IMR-90 (cell line): ENCODE measurements around the gene TCEAL5. TPM values are rescaled to one million over a fixed set of nuclear protein-coding genes. Genes with fewer than 3 reads are reported as not detected.
"Not testable (repeated sequence)": the region's sequence is repeated elsewhere in the genome, so short reads cannot be mapped to it uniquely, and the experiment has no call there.

Experiments used
- ATAC-seq: fragments of 200-7000 bp; cut with Tn5 transposase; 2 replicates; pipeline ENCODE4 v1.9.1; 2020; ENCODE audit warnings: low read depth, mild to moderate bottlenecking, moderate library complexity
- BruUV-seq: library from RNA; stranded (reverse); fragments of 400-500 nt; replicated peaks from 2 replicates; lab custom pipeline; 2021; lab: Mats Ljungman, UMichigan
- CTCF ChIA-PET: fragments of 300-600 bp; formaldehyde crosslinking; extraction: SDS; loops from one replicate; lab custom pipeline; 2021; ENCODE audit warnings: antibody characterized with exemption; lab: Yijun Ruan, JAX
- POLR2A ChIA-PET: fragments of 300-600 bp; sonication (Branson Sonifier 250); formaldehyde crosslinking; loops from one replicate; lab custom pipeline; 2022; ENCODE audit warnings: antibody characterized with exemption; ENCODE audit not compliant: unreplicated experiment; lab: Charles Lee
- DNase-seq: peaks from one replicate; pipeline ENCODE4 v3.0.0; 2013
- H2AFZ ChIP-seq: replicated peaks from 2 replicates; pipeline ENCODE3; 2013; ENCODE audit warnings: low read length, mild to moderate bottlenecking; ENCODE audit not compliant: poor library complexity
- H2AK5ac ChIP-seq: 2 replicates; pipeline ENCODE4 v1.6.1; 2013; ENCODE audit warnings: low read depth, low read length, inconsistent platforms
- H2AK9ac ChIP-seq: replicated peaks from 2 replicates; pipeline ENCODE3; 2013; ENCODE audit warnings: mild to moderate bottlenecking, low read depth, low read length, moderate library complexity; ENCODE audit not compliant: poor library complexity
- H2BK120ac ChIP-seq: 2 replicates; pipeline ENCODE4 v1.6.1; 2013; ENCODE audit warnings: low read depth, low read length, inconsistent platforms
- H2BK15ac ChIP-seq: 3 replicates; pipeline ENCODE4 v1.6.1; 2013; ENCODE audit warnings: low read depth, low read length, inconsistent platforms
- H2BK20ac ChIP-seq: 2 replicates; pipeline ENCODE4 v1.6.1; 2013; ENCODE audit warnings: low read depth, mild to moderate bottlenecking, inconsistent platforms, low read length, moderate library complexity
- H2BK5ac ChIP-seq: 2 replicates; pipeline ENCODE4 v1.6.1; 2013; ENCODE audit warnings: mild to moderate bottlenecking, low read depth, low read length, inconsistent platforms; ENCODE audit not compliant: poor library complexity, severe bottlenecking
- H3K14ac ChIP-seq: replicated peaks from 2 replicates; pipeline ENCODE4 v1.6.1; 2013; ENCODE audit warnings: low read depth, low read length, inconsistent platforms
- H3K18ac ChIP-seq: 2 replicates; pipeline ENCODE4 v1.6.1; 2013; ENCODE audit warnings: low read depth, low read length, control low read depth
- H3K23ac ChIP-seq: 2 replicates; pipeline ENCODE4 v1.6.1; 2013; ENCODE audit warnings: low read depth, low read length, inconsistent platforms
- H3K27ac ChIP-seq: 2 replicates; pipeline ENCODE4 v1.5.1; 2013; ENCODE audit warnings: mild to moderate bottlenecking, control low read depth, low read length; ENCODE audit not compliant: insufficient read depth
- H3K27me3 ChIP-seq: 2 replicates; pipeline ENCODE4 v1.6.1; 2013; ENCODE audit warnings: low read length; ENCODE audit not compliant: control insufficient read depth, insufficient read depth
- H3K36me3 ChIP-seq: 2 replicates; pipeline ENCODE4 v1.6.1; 2013; ENCODE audit warnings: low read length, mixed read lengths; ENCODE audit not compliant: control insufficient read depth, insufficient read depth
- H3K4ac ChIP-seq: 2 replicates; pipeline ENCODE4 v1.6.1; 2013; ENCODE audit warnings: low read depth, low read length, inconsistent platforms
- H3K4me1 ChIP-seq: 2 replicates; pipeline ENCODE4 v1.6.1; 2013; ENCODE audit warnings: low read length, mixed read lengths; ENCODE audit not compliant: control insufficient read depth, insufficient read depth
- H3K4me2 ChIP-seq: 2 replicates; pipeline ENCODE4 v1.6.1; 2013; ENCODE audit warnings: low read depth, mild to moderate bottlenecking, control low read depth, low read length, moderate library complexity
- H3K4me3 ChIP-seq: 2 replicates; pipeline ENCODE4 v1.5.1; 2013; ENCODE audit warnings: low read depth, mild to moderate bottlenecking, control low read depth, low read length, moderate library complexity; ENCODE audit not compliant: insufficient read depth
- H3K56ac ChIP-seq: 2 replicates; pipeline ENCODE4 v1.6.1; 2013; ENCODE audit warnings: low read length, inconsistent platforms; ENCODE audit not compliant: insufficient read depth; ENCODE audit errors: extremely low read depth
- H3K79me1 ChIP-seq, 2 experiments: 2 replicates each; pipeline ENCODE4 v1.6.1; 2013; ENCODE audit warnings: low read length in 2 of 2, inconsistent platforms in 1 of 2, low read depth in 1 of 2
- H3K9ac ChIP-seq: 2 replicates; pipeline ENCODE4 v1.6.1; 2013; ENCODE audit warnings: low read depth, low read length, control low read depth
- H3K9me1 ChIP-seq: 2 replicates; pipeline ENCODE4 v1.6.1; 2013; ENCODE audit warnings: low read length, inconsistent platforms; ENCODE audit not compliant: insufficient read depth
- H3K9me3 ChIP-seq: 2 replicates; pipeline ENCODE4 v1.6.1; 2013; ENCODE audit warnings: low read length; ENCODE audit not compliant: control insufficient read depth, insufficient read depth
- H4K20me1 ChIP-seq: 2 replicates; pipeline ENCODE4 v1.6.1; 2013; ENCODE audit warnings: low read length, inconsistent platforms; ENCODE audit not compliant: insufficient read depth
- H4K5ac ChIP-seq: 2 replicates; pipeline ENCODE4 v1.6.1; 2013; ENCODE audit warnings: mild to moderate bottlenecking, low read depth, low read length, control low read depth
- H4K8ac ChIP-seq, 2 experiments: 2 replicates each; pipeline ENCODE4 v1.6.1; 2013; ENCODE audit warnings: low read depth in 2 of 2, low read length in 2 of 2, control low read depth in 1 of 2, inconsistent platforms in 1 of 2
- H4K91ac ChIP-seq: 2 replicates; pipeline ENCODE4 v1.6.1; 2013; ENCODE audit warnings: low read depth, low read length, inconsistent platforms; ENCODE audit not compliant: insufficient read depth
- BHLHE40 ChIP-seq: fragments of 150-350 bp; IDR thresholded peaks from 2 replicates; pipeline ENCODE4 v1.6.1; 2016; ENCODE audit warnings: mild to moderate bottlenecking, low read depth, low read length
- NFE2L2 ChIP-seq: fragments of 150-350 bp; IDR thresholded peaks from 2 replicates; pipeline ENCODE4 v1.6.1; 2016; ENCODE audit warnings: low read depth, mild to moderate bottlenecking, low read length
- SMC3 ChIP-seq: fragments of 150-350 bp; IDR thresholded peaks from 2 replicates; pipeline ENCODE4 v1.6.1; 2016; ENCODE audit warnings: low read depth, mild to moderate bottlenecking, antibody characterized with exemption, low read length, moderate library complexity
- WGBS, 2 experiments: methylation state at CpG; one replicate each; pipeline versions ENCODE4 v1.1.5 to v1.1.7; 2013; ENCODE audit warnings: missing lambda C conversion rate in 2 of 2; ENCODE audit not compliant: insufficient read length in 1 of 2; ENCODE audit errors: extremely low coverage in 2 of 2; 5-methylcytosine and 5-hydroxymethylcytosine counted together
- dilution Hi-C: fragments of 300-500 bp; cut with HindIII; formaldehyde crosslinking; loops from one replicate; pipeline ENCODE4 v1.14.3; 2018; ENCODE audit warnings: low sequenced_read_pairs; ENCODE audit not compliant: unreplicated experiment
- in situ Hi-C: fragments of 300-500 bp; cut with MboI; formaldehyde crosslinking; loops from 3 replicates; pipeline ENCODE4 v1.14.3; 2019; ENCODE audit warnings: low sequenced_read_pairs, inconsistent platforms, mixed read lengths
- intact Hi-C: fragments of 100-400 bp; cut with micrococcal nuclease; formaldehyde crosslinking; loops from 2 replicates; pipeline ENCODE4 v1.10.0; 2022
- polyA plus RNA-seq, 3 experiments: library from polyadenylated mRNA; depleted of rRNA; stranded (reverse); fragments of >200 nt; gene quantifications; 2 replicates each; pipeline ENCODE4 v1.2.3, GENCODE V29; 2012; ENCODE audit warnings: low replicate concordance in 1 of 3
- total RNA-seq: library from RNA; depleted of rRNA; stranded (reverse); fragments of >200 nt; gene quantifications from 2 replicates; pipeline ENCODE4 v1.2.3, GENCODE V29; 2012

TCEAL5 gene
- total and polyA plus RNA-seq, 2 of the 4 experiments (the other 2 are of a cell fraction) = not detected

GRCh38 chrX:103236296-103236695 lies 40.3 kb downstream of the TCEAL5 start:
- Histone ChIP-seq H2BK5ac (no peak overlapping the region), H3K36me3 (no peaks in the 10 kb centered on the region), H2AK5ac (no peak overlapping the region), H3K56ac (no peak overlapping the region), H2AK9ac (no peak overlapping the region), H3K23ac (no peak overlapping the region), H2AFZ (no peak overlapping the region), H3K27me3 (peaks cover 7% of the 10 kb centered on the region), H3K4me1 (no peaks in the 10 kb centered on the region), H3K18ac (no peak overlapping the region), H2BK20ac (no peak overlapping the region), H3K9me3 (no peaks in the 10 kb centered on the region), H2BK120ac (no peak overlapping the region), H2BK15ac (no peak overlapping the region), H4K20me1 (no peaks in the 10 kb centered on the region), H3K4ac (no peak overlapping the region), H3K14ac (no peak overlapping the region), H3K4me3 (no peak overlapping the region), H4K5ac (no peak overlapping the region), H3K9ac (no peak overlapping the region), H3K79me1 (no peaks in the 10 kb centered on the region), H4K91ac (no peak overlapping the region), H4K8ac (no peak overlapping the region), H3K9me1 (no peaks in the 10 kb centered on the region), H3K4me2 (no peak overlapping the region), H3K27ac (no peak overlapping the region)
- no TSS peak for BruUV-seq
- WGBS, 2 experiments = no CpG with 5 or more reads among the region's 1 CpG
- in situ Hi-C loops (no loop called here), intact Hi-C loops (no loop called here), dilution Hi-C loops (no loop called here)
- POLR2A ChIA-PET = no interaction called here
- ATAC-seq = no peak
- CTCF ChIA-PET = no interaction called here
- no peak for TF ChIP-seq BHLHE40
- TF ChIP-seq NFE2L2 = no peak
- TF ChIP-seq SMC3 = no peak
- no peak for DNase-seq

GRCh38 chrX:103235608-103236007 lies 40.9 kb downstream of the TCEAL5 start:
- H2BK5ac ChIP-seq, BruUV-seq, POLR2A ChIA-PET, H3K18ac ChIP-seq, H3K4me2 ChIP-seq, CTCF ChIA-PET, H3K9me1 ChIP-seq, dilution Hi-C loops, H3K9ac ChIP-seq, H4K8ac ChIP-seq, H3K23ac ChIP-seq, H4K5ac ChIP-seq, H3K4me3 ChIP-seq, H3K79me1 ChIP-seq, H3K27ac ChIP-seq, H3K4me1 ChIP-seq, DNase-seq, H3K14ac ChIP-seq, H2AFZ ChIP-seq, H4K91ac ChIP-seq, H3K4ac ChIP-seq, H3K9me3 ChIP-seq, H2BK20ac ChIP-seq, in situ Hi-C loops, H2AK9ac ChIP-seq, H3K56ac ChIP-seq, intact Hi-C loops, H2AK5ac ChIP-seq, H4K20me1 ChIP-seq, ATAC-seq, H2BK15ac ChIP-seq, H3K36me3 ChIP-seq, H2BK120ac ChIP-seq, H3K27me3 ChIP-seq: not testable (repeated sequence)
- no CpG with 5 or more reads among the region's 2 CpGs for WGBS, 2 experiments
